Measurements from ENCODE around the gene EMID1.
A peak's percentile ranks its signal among the peaks of the same experiment; 100 is the strongest.

EMID1 gene

GRCh38 chr22:29306175-29306834 lies 100.6 kb downstream of the EMID1 start, which contains the start of gene GAS2L1:
Gene GAS2L1 (plus strand): TSS chr22:29306650. CDS start chr22:29308106, 1,456 bp downstream.
- TF ChIP-seq FOXP2 (optimal IDR thresholded peaks at IDR 0.05; ENCODE audit: borderline replicate concordance, extremely low read depth, extremely low read length, insufficient read depth): peak; percentile 47
- TF ChIP-seq REST (IDR thresholded peaks at IDR 0.05; ENCODE audit: insufficient read depth in 1 of 2, low read depth in 2 of 2, low read length in 2 of 2): no peak
- peak; percentile 60; the same call in 1 of the 2 replicates for TF ChIP-seq SIN3A (IDR thresholded peaks at IDR 0.05; ENCODE audit: borderline replicate concordance, insufficient read depth, low read length)
- TF ChIP-seq POLR2AphosphoS5 (IDR thresholded peaks at IDR 0.05; ENCODE audit: low read depth, low read length): no peak
- no peak for TF ChIP-seq TAF1 (IDR thresholded peaks at IDR 0.05; ENCODE audit: borderline replicate concordance, insufficient read depth, low read length)

GRCh38 chr22:29306835-29307595 lies 101.3 kb downstream of the EMID1 start:
- TF ChIP-seq REST (IDR thresholded peaks at IDR 0.05; ENCODE audit: insufficient read depth in 1 of 2, low read depth in 2 of 2, low read length in 2 of 2) (no peak), FOXP2 (optimal IDR thresholded peaks at IDR 0.05; ENCODE audit: borderline replicate concordance, extremely low read depth, extremely low read length, insufficient read depth) (peak; percentile 34), POLR2AphosphoS5 (IDR thresholded peaks at IDR 0.05; ENCODE audit: low read depth, low read length) (no peak), SIN3A (IDR thresholded peaks at IDR 0.05; ENCODE audit: borderline replicate concordance, insufficient read depth, low read length) (0 out of 2 replicates have a peak, but pooled peaks have one; percentile 13), TAF1 (IDR thresholded peaks at IDR 0.05; ENCODE audit: borderline replicate concordance, insufficient read depth, low read length) (no peak)

GRCh38 chr22:29307596-29308147 lies 102.0 kb downstream of the EMID1 start:
- TF ChIP-seq TAF1 (IDR thresholded peaks at IDR 0.05; ENCODE audit: borderline replicate concordance, insufficient read depth, low read length) (no peak), REST (IDR thresholded peaks at IDR 0.05; ENCODE audit: insufficient read depth in 1 of 2, low read depth in 2 of 2, low read length in 2 of 2) (no peak), SIN3A (IDR thresholded peaks at IDR 0.05; ENCODE audit: borderline replicate concordance, insufficient read depth, low read length) (no peak), FOXP2 (optimal IDR thresholded peaks at IDR 0.05; ENCODE audit: borderline replicate concordance, extremely low read depth, extremely low read length, insufficient read depth) (no peak)

GRCh38 chr22:29308148-29308790 lies 102.6 kb downstream of the EMID1 start:
- TF ChIP-seq REST (IDR thresholded peaks at IDR 0.05; ENCODE audit: insufficient read depth in 1 of 2, low read depth in 2 of 2, low read length in 2 of 2): no peak
- TF ChIP-seq TAF1 (IDR thresholded peaks at IDR 0.05; ENCODE audit: borderline replicate concordance, insufficient read depth, low read length): no peak
- no peak for TF ChIP-seq FOXP2 (optimal IDR thresholded peaks at IDR 0.05; ENCODE audit: borderline replicate concordance, extremely low read depth, extremely low read length, insufficient read depth)
- TF ChIP-seq POLR2AphosphoS5 (IDR thresholded peaks at IDR 0.05; ENCODE audit: low read depth, low read length): no peak
- TF ChIP-seq SIN3A (IDR thresholded peaks at IDR 0.05; ENCODE audit: borderline replicate concordance, insufficient read depth, low read length): no peak
